ENCODE results near the gene ACIN1. TPM values are rescaled to one million over a fixed set of nuclear protein-coding genes. Genes with fewer than 3 reads are reported as not detected.

Gene ACIN1
- polyA plus RNA-seq, 1 donor (not counting 4 experiments of a cell fraction or from before 2014, with no cell fraction given) = 104 TPM

GRCh38 chr14:23071244-23071920 lies 23.6 kb downstream of the ACIN1 start:
- peak overlapping the region; percentile 71 to 89 (median 83) for H3K4me3 ChIP-seq (ENCODE audit: control insufficient read depth in 2 of 3, extremely low read depth in 1 of 3, insufficient read depth in 2 of 3, low read depth in 1 of 3, low read length in 3 of 3)
- no peak for TF ChIP-seq EZH2 (IDR thresholded peaks at IDR 0.05; ENCODE audit: low read length)
- no peak for TF ChIP-seq CTCF (optimal IDR thresholded peaks at IDR 0.05 in 1 of 3, IDR thresholded peaks at IDR 0.05 in 1 of 3, conservative IDR thresholded peaks at IDR 0.05 in 1 of 3; ENCODE audit: extremely low read depth in 1 of 3, insufficient read depth in 2 of 3, low read length in 3 of 3)
- FAIRE-seq (no peak), DNase-seq (ENCODE audit: low read depth, low spot score) (no peak)
- H3K36me3 ChIP-seq (ENCODE audit: control insufficient read depth in 2 of 2, extremely low read depth in 1 of 2, insufficient read depth in 2 of 2, low read length in 2 of 2) = peaks cover 32 to 51% of the 10 kb centered on the region in 2 experiments
- no peaks in the 10 kb centered on the region for H3K27me3 ChIP-seq (ENCODE audit: control insufficient read depth, extremely low read depth, insufficient read depth, low read length)
- H4K20me1 ChIP-seq (ENCODE audit: control insufficient read depth, extremely low read depth, insufficient read depth, low read length) = peaks cover 18% of the 10 kb centered on the region
- H2AFZ ChIP-seq (ENCODE audit: control insufficient read depth, low read length) = peak overlapping the region; percentile 83
- no peaks in the 10 kb centered on the region for H3K9me3 ChIP-seq (ENCODE audit: control insufficient read depth, low read depth, low read length)
- peak overlapping the region; percentile 87 for H3K27ac ChIP-seq (ENCODE audit: control insufficient read depth, insufficient read depth, low read length)
- H3K4me1 ChIP-seq (ENCODE audit: control insufficient read depth, extremely low read depth, insufficient read depth, low read length) = peaks cover 23% of the 10 kb centered on the region
- H3K79me2 ChIP-seq (ENCODE audit: control insufficient read depth, insufficient read depth, low read length) = peaks cover 45% of the 10 kb centered on the region
- dilution Hi-C loops (cut with MboI; ENCODE audit: extremely low pct_ligation_motif_present, low sequenced_read_pairs) = no loop called here
- peak overlapping the region; percentile 92 for H3K9ac ChIP-seq (ENCODE audit: control insufficient read depth, extremely low read depth, insufficient read depth, low read length)
- H3K4me2 ChIP-seq (ENCODE audit: control insufficient read depth, extremely low read depth, insufficient read depth, low read depth, low read length) = peak overlapping the region; percentile 93
- peaks cover 1% of the 10 kb centered on the region for H3K9me1 ChIP-seq (ENCODE audit: control insufficient read depth, extremely low read depth, insufficient read depth, low read length)

- Histone ChIP-seq H3K9me1 (ENCODE audit: control insufficient read depth, extremely low read depth, insufficient read depth, low read length) (peaks cover 4% of the 10 kb centered on the region), H3K9me3 (ENCODE audit: control insufficient read depth, low read depth, low read length) (no peaks in the 10 kb centered on the region), H4K20me1 (ENCODE audit: control insufficient read depth, extremely low read depth, insufficient read depth, low read length) (peaks cover 19% of the 10 kb centered on the region), H3K79me2 (ENCODE audit: control insufficient read depth, insufficient read depth, low read length) (peaks cover 51% of the 10 kb centered on the region), H3K9ac (ENCODE audit: control insufficient read depth, extremely low read depth, insufficient read depth, low read length) (peak overlapping the region; percentile 92), H3K36me3 (ENCODE audit: control insufficient read depth in 2 of 2, extremely low read depth in 1 of 2, insufficient read depth in 2 of 2, low read length in 2 of 2) (peaks cover 36 to 51% of the 10 kb centered on the region in 2 experiments), H3K4me2 (ENCODE audit: control insufficient read depth, extremely low read depth, insufficient read depth, low read depth, low read length) (peak overlapping the region; percentile 93), H3K4me3 (ENCODE audit: control insufficient read depth in 2 of 3, extremely low read depth in 1 of 3, insufficient read depth in 2 of 3, low read depth in 1 of 3, low read length in 3 of 3) (peak overlapping the region; percentile 71 to 89 (median 83)), H3K27ac (ENCODE audit: control insufficient read depth, insufficient read depth, low read length) (peak overlapping the region; percentile 87), H2AFZ (ENCODE audit: control insufficient read depth, low read length) (no peak overlapping the region), H3K27me3 (ENCODE audit: control insufficient read depth, extremely low read depth, insufficient read depth, low read length) (no peaks in the 10 kb centered on the region), H3K4me1 (ENCODE audit: control insufficient read depth, extremely low read depth, insufficient read depth, low read length) (peaks cover 23% of the 10 kb centered on the region)
- TF ChIP-seq EZH2 (IDR thresholded peaks at IDR 0.05; ENCODE audit: low read length) = no peak
- no peak for TF ChIP-seq CTCF (optimal IDR thresholded peaks at IDR 0.05 in 1 of 3, IDR thresholded peaks at IDR 0.05 in 1 of 3, conservative IDR thresholded peaks at IDR 0.05 in 1 of 3; ENCODE audit: extremely low read depth in 1 of 3, insufficient read depth in 2 of 3, low read length in 3 of 3)
- no peak for FAIRE-seq
- dilution Hi-C loops (cut with MboI; ENCODE audit: extremely low pct_ligation_motif_present, low sequenced_read_pairs) = no loop called here
- DNase-seq (ENCODE audit: low read depth, low spot score) = no peak
Measured at GRCh38 chr14:23070262-23071129, 24.4 kb downstream of the ACIN1 start.

All from keratinocyte (primary cell).